ENCODE results near the gene ACOD1. TPM values are rescaled to one million over a fixed set of nuclear protein-coding genes. Genes with fewer than 3 reads are reported as not detected.

The ACOD1 gene
- total RNA-seq, 1 experiment from 2014 or later = not detected

- H3K4me3 ChIP-seq (ENCODE audit: low read depth, low read length) = no peak overlapping the region
- ChIA-PET POLR2A (no interaction called here), CTCF (no interaction called here)
- BruUV-seq (replicated peaks) = no TSS peak
- H3K27me3 ChIP-seq (replicated peaks; ENCODE audit: control insufficient read depth, insufficient read depth, low read length) = no peaks in the 10 kb centered on the region; the same call in 1 of the 2 replicates
- intact Hi-C loops (cut with micrococcal nuclease; ENCODE audit: unreplicated experiment) = no loop called here
- H3K4me1 Mint-ChIP-seq (ENCODE audit: low read depth, unreplicated experiment) = no peaks in the 10 kb centered on the region
- peaks cover 3% of the 10 kb centered on the region for H3K27me3 Mint-ChIP-seq (ENCODE audit: insufficient read depth, unreplicated experiment)
- H3K27ac Mint-ChIP-seq (ENCODE audit: unreplicated experiment) = no peak overlapping the region
- no peaks in the 10 kb centered on the region for H3K4me1 ChIP-seq
- no peak overlapping the region for H3K4me3 Mint-ChIP-seq (ENCODE audit: unreplicated experiment)
- H3K9me3 Mint-ChIP-seq (ENCODE audit: unreplicated experiment) = no peaks in the 10 kb centered on the region
- no peak for DNase-seq
- no peaks in the 10 kb centered on the region for H3K9me3 ChIP-seq
- H3K36me3 ChIP-seq (ENCODE audit: control insufficient read depth, insufficient read depth, low read length) = no peaks in the 10 kb centered on the region
- no peak for TF ChIP-seq CTCF (IDR thresholded peaks at IDR 0.05; ENCODE audit: insufficient read depth in 1 of 2, low read depth in 1 of 2, low read length in 1 of 2, severe bottlenecking in 1 of 2, unreplicated experiment in 1 of 2)
- H3K36me3 Mint-ChIP-seq (ENCODE audit: insufficient read depth, unreplicated experiment) = no peaks in the 10 kb centered on the region
These were observed 9.1 kb upstream of the ACOD1 start for GRCh38 chr13:76939215-76939614.

- Histone ChIP-seq H3K9me3 (no peaks in the 10 kb centered on the region), H3K4me3 (ENCODE audit: low read depth, low read length) (no peak overlapping the region), H3K27me3 (replicated peaks; ENCODE audit: control insufficient read depth, insufficient read depth, low read length) (no peaks in the 10 kb centered on the region), H3K36me3 (ENCODE audit: control insufficient read depth, insufficient read depth, low read length) (no peaks in the 10 kb centered on the region), H3K4me1 (no peaks in the 10 kb centered on the region)
- Mint-ChIP-seq H3K4me3 (ENCODE audit: unreplicated experiment) (no peak overlapping the region), H3K4me1 (ENCODE audit: low read depth, unreplicated experiment) (no peaks in the 10 kb centered on the region), H3K27me3 (ENCODE audit: insufficient read depth, unreplicated experiment) (peaks cover 3% of the 10 kb centered on the region), H3K36me3 (ENCODE audit: insufficient read depth, unreplicated experiment) (no peaks in the 10 kb centered on the region), H3K9me3 (ENCODE audit: unreplicated experiment) (no peaks in the 10 kb centered on the region), H3K27ac (ENCODE audit: unreplicated experiment) (no peak overlapping the region)
- CTCF ChIA-PET = interaction anchor here (0.6 kb wide), 1 partner anchor 38 kb away, joined by 3 read pairs; no protein-coding TSS in a partner anchor
- intact Hi-C loops (cut with micrococcal nuclease; ENCODE audit: unreplicated experiment) = no loop called here
- TF ChIP-seq CTCF (IDR thresholded peaks at IDR 0.05; ENCODE audit: insufficient read depth in 1 of 2, low read depth in 1 of 2, low read length in 1 of 2, severe bottlenecking in 1 of 2, unreplicated experiment in 1 of 2) = no peak
- DNase-seq = no peak
- no TSS peak for BruUV-seq (replicated peaks)
- POLR2A ChIA-PET = no interaction called here
These were observed 5.9 kb upstream of the ACOD1 start for GRCh38 chr13:76942363-76942762.

- CTCF ChIA-PET = no interaction called here
- no peak for DNase-seq
- H3K4me3 Mint-ChIP-seq (ENCODE audit: unreplicated experiment) = no peak overlapping the region
- POLR2A ChIA-PET = no interaction called here
- H3K36me3 Mint-ChIP-seq (ENCODE audit: insufficient read depth, unreplicated experiment) = no peaks in the 10 kb centered on the region
- Histone ChIP-seq H3K4me3 (ENCODE audit: low read depth, low read length) (no peak overlapping the region), H3K27me3 (replicated peaks; ENCODE audit: control insufficient read depth, insufficient read depth, low read length) (no peaks in the 10 kb centered on the region), H3K36me3 (ENCODE audit: control insufficient read depth, insufficient read depth, low read length) (no peaks in the 10 kb centered on the region), H3K9me3 (no peaks in the 10 kb centered on the region), H3K4me1 (no peaks in the 10 kb centered on the region)
- BruUV-seq (replicated peaks) = no TSS peak
- TF ChIP-seq CTCF (IDR thresholded peaks at IDR 0.05; ENCODE audit: insufficient read depth in 1 of 2, low read depth in 1 of 2, low read length in 1 of 2, severe bottlenecking in 1 of 2, unreplicated experiment in 1 of 2) = no peak
- H3K9me3 Mint-ChIP-seq (ENCODE audit: unreplicated experiment) = no peaks in the 10 kb centered on the region
- no peaks in the 10 kb centered on the region for H3K4me1 Mint-ChIP-seq (ENCODE audit: low read depth, unreplicated experiment)
- H3K27me3 Mint-ChIP-seq (ENCODE audit: insufficient read depth, unreplicated experiment) = peaks cover 5% of the 10 kb centered on the region
- intact Hi-C loops (cut with micrococcal nuclease; ENCODE audit: unreplicated experiment) = no loop called here
- H3K27ac Mint-ChIP-seq (ENCODE audit: unreplicated experiment) = no peak overlapping the region
These were observed 4.7 kb upstream of the ACOD1 start for GRCh38 chr13:76943646-76944045.

Measured in Caco-2 (cell line).